ENCODE results near the gene CCDC54. TPM values are rescaled to one million over a fixed set of nuclear protein-coding genes. Genes with fewer than 3 reads are reported as not detected.

Gene CCDC54
- total RNA-seq, 1 experiment from 2014 or later, result not detected

- Histone ChIP-seq H2BK20ac (ENCODE audit: low read depth, low read length, poor library complexity, severe bottlenecking) (no peak overlapping the region), H4K8ac (replicated peaks; ENCODE audit: insufficient read length, low read depth, low read length) (no peak overlapping the region), H4K20me1 (ENCODE audit: control insufficient read depth, insufficient read depth, insufficient read length) (no peaks in the 10 kb centered on the region), H3K9ac (ENCODE audit: extremely low read depth, insufficient read length, low read length) (no peak overlapping the region), H3K4me1 (ENCODE audit: insufficient read depth, low read length) (peaks cover 6% of the 10 kb centered on the region; the same call in 1 of the 2 replicates), H3K79me1 (ENCODE audit: insufficient read depth, low read depth, low read length, poor library complexity, severe bottlenecking) (no peaks in the 10 kb centered on the region), H3K56ac (ENCODE audit: insufficient read length, low read depth, low read length) (no peak overlapping the region), H3K27ac (ENCODE audit: insufficient read length, low read depth, low read length) (no peak overlapping the region), H3K18ac (ENCODE audit: insufficient read length, low read depth, low read length) (no peak overlapping the region), H3K23me2 (ENCODE audit: insufficient read length, low read depth, low read length, poor library complexity, severe bottlenecking) (no peaks in the 10 kb centered on the region), H2BK12ac (ENCODE audit: insufficient read length, low read depth, low read length) (no peak overlapping the region), H3K23ac (ENCODE audit: insufficient read length, low read depth, low read length) (no peak overlapping the region), H3K4me2 (ENCODE audit: insufficient read depth, insufficient read length, low read length) (no peak overlapping the region), H4K5ac (ENCODE audit: insufficient read length, low read depth, low read length) (no peak overlapping the region), H2BK5ac (ENCODE audit: insufficient read length, low read length) (no peak overlapping the region), H3T11ph (ENCODE audit: low read length) (no peak overlapping the region), H2BK15ac (ENCODE audit: low read depth, low read length) (no peak overlapping the region), H3K27me3 (ENCODE audit: insufficient read depth, low read length) (no peaks in the 10 kb centered on the region), H2AK5ac (ENCODE audit: insufficient read length, low read length) (no peak overlapping the region), H3K9me3 (ENCODE audit: control insufficient read depth, low read depth, low read length) (no peaks in the 10 kb centered on the region), H2BK120ac (ENCODE audit: low read depth, low read length, poor library complexity, severe bottlenecking) (no peak overlapping the region), H2AFZ (ENCODE audit: low read length) (no peak overlapping the region), H3K14ac (ENCODE audit: insufficient read depth, low read length) (no peak overlapping the region), H4K91ac (ENCODE audit: insufficient read length, low read depth, low read length) (no peak overlapping the region), H3K4ac (ENCODE audit: low read depth, low read length) (no peak overlapping the region), H3K79me2 (ENCODE audit: insufficient read depth, low read length) (no peaks in the 10 kb centered on the region)
- WGBS (ENCODE audit: extremely low coverage, insufficient read length, low lambda C conversion rate), result no CpG with 5 or more reads among the region's 2 CpGs
- Mint-ChIP-seq H3K4me3 (no peak overlapping the region), H3K27me3 (ENCODE audit: low read depth) (no peaks in the 10 kb centered on the region), H3K4me1 (peaks cover 27 to 42% of the 10 kb centered on the region in 2 experiments), H3K36me3 (ENCODE audit: insufficient read depth in 1 of 3, low read depth in 3 of 3) (peaks cover 0 to 5% (median 0%) of the 10 kb centered on the region in 3 experiments; a peak in 3 of 7 replicates), H3K9me3 (no peaks in the 10 kb centered on the region; a peak in 1 of 5 replicates), H3K27ac (no peak overlapping the region)
- DNase-seq, result no peak
- TF ChIP-seq CTCF (conservative IDR thresholded peaks at IDR 0.05), result no peak
These were observed 7.4 kb upstream of the CCDC54 start for GRCh38 chr3:107369791-107370190.

Measured in H9 (cell line).